Measurements from ENCODE around the gene TWF1.
A peak's percentile ranks its signal among the peaks of the same experiment; 100 is the strongest.
"Not testable (repeated sequence)": the region's sequence is repeated elsewhere in the genome, so short reads cannot be mapped to it uniquely, and the experiment has no call there.

The TWF1 gene

GRCh38 chr12:43807386-43807785 is 1.3 kb upstream of the TWF1 start:
- DNase-seq = no peak

DNA sequence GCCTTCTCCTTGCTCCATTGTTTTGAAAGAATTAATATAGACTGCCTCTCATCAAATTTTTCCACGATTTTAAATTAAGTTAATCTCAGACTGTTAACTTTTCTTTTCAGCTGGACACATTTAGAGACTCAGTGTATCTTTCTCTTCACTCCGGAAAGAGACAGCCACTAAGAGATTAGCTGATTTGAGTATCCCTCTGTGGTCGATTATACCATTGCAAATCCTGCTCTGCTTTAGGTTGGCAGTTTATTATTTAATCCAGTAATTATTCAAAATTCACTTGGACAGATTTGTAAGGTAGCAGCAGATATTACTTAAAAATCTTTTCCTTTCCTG is 588 bp upstream of the TWF1 start:
- no peak for DNase-seq

GRCh38 chr12:43805149-43805859 is 813 bp downstream of the TWF1 start:
- peak; percentile 7 for DNase-seq

DNA sequence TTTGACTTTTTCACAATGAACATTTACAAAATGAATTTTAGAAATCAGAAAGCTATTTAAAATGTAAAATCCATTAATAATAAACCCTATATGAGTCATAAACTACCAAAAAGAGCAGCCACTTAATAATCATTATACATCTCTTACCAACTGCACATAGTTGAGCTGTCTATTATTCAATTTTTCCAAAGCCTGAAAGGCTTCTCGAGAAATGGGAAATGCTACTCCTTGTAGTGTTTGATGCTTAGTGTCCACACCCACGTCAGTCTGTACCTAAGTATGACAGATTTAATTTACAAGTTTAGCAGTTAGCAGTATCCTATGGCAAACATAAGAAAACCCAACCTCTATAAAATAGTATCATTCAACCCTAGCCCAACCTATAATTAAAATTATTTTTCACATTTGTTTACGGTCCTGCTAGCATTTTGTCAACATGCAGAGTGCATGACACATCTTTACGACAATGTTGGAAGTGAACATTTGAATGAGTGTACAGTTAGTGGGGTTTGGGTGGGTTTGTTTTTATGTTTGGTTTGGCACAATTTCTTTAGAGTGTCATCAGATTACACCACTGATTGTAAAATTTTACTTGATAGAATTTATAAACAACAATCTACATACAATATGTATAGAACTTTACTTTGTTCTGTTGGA is 8.4 kb downstream of the TWF1 start:
- no peak for DNase-seq

DNA sequence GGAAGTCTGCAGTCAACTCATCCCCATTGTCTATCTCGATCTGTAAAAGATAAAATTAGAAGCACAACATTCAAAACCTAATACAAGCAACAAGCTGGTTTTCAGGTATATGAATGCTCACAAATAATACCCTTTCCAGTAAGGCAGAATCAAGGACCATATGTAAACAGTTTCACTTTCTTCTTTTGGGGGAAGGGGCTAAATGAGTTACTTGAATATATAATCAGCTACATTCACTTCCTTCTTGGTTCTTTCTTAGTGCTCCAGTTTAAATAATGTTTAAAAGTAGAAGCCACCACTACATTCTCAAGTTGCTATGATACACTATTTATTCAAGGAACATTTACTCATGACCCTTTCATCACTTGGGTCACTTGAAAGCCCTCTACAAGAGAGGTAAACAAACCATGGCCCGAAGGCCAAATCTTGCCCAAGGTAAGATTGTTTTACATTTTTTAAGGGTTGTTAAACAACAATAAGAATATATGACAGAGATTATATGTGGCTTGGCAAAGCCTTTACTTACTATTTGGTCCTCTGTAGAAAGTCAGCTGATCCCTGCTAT is 10.3 kb downstream of the TWF1 start:
- no peak for DNase-seq

- DNase-seq = no peak
These were observed 16.2 kb downstream of the TWF1 start for GRCh38 chr12:43789941-43790340.

GRCh38 chr12:43786899-43787693 is 19.0 kb downstream of the TWF1 start:
- DNase-seq = no peak

DNA sequence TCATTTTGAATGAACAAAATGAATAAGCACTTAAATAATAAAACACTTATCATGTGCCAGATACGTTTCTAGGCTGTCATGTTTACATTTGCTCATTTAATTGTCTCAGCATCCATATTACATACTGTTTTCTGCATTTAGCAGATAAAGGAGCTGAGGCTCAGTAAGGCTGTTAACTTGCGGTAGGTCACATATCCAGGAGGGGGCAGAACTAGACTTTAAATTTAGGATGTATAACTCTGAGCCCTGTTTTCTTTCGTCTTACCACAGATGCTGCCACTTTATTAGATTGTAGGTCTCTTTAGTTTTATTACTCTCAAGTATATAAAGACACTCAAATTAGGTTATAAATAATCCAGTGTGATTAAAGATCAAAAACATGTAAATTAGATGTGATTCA is 29.6 kb downstream of the TWF1 start:
- no peak for DNase-seq

GRCh38 chr12:43766291-43766690 is 39.8 kb downstream of the TWF1 start:
- no peak for DNase-seq

DNA sequence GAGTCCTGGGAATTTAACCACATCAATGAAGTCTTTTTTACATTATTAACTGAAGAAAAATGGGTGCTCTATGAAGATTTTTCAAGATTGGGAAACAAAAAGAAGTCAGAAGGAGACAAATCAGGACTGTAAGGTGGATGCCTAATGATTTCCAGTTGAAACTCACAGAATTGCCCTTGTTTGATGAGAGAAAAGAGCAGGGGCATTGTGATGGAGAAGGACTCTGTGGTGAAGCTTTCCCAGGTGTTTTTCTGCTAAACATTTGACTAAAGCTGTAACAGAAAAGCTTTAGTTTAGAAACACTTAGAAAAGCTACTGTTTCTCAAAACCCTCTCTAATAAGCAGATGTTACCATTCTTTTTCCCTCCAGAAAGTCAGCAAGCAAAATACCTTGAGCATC is 41.6 kb downstream of the TWF1 start:
- no peak for DNase-seq

DNA sequence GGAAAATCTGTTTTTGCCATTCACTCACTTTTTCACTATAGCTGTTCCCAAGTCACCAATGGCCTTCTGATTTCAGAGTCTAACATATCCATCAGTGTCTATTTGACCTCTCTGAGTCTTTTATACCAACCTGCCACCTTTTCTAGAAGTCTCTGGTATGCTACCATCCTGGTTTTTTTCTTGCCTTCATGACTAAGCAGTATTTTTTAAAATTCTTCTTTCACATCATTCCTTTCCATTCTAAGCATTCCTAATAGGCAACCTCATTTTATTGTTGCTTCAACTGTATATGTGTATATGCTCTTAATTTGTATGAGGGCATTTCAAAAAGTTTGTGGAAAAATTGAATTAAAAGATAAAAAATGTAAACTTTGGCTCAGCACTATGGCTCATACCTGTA is 42.3 kb downstream of the TWF1 start:
- no peak for DNase-seq

DNA sequence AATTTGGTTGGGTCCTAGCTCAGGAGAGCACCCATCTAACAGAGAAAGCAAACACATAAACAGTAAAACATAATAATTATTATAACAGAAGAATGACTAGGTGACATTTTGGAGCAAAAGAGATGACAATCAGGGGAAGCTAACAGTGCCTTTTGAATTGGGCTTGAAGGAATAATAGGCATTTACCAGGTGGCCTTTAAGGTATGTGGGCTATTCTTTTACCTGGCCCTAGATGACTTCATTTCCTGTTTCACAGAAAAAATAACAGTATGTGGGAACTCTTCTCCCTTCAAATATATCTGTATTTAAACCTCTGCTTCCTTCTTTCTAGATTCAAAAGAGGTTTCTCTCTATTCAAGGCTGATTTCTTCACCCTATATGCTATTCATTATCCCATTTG is 43.5 kb downstream of the TWF1 start:
- DNase-seq = no peak

DNA sequence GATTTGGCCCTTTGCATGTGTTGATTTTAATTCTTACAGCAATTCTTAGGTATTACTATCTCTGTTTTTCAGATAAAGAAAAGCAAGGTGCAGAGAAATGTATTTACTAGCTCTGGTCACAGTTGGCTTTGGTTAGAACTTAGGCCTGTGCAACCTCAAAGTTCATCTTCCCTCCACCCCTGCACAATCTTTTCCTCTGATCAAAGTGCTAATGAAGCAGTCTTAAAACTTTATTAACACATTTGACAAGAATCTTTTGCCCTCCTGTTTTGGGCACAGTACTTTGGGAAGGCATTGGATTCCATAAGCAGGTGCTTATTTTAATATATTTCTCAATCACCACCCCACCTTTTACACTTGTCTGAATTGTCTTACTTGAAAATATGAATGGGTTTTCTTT is 44.6 kb downstream of the TWF1 start:
- DNase-seq = no peak

- no peak for DNase-seq
These were observed 45.7 kb downstream of the TWF1 start for GRCh38 chr12:43760396-43760795.

DNA sequence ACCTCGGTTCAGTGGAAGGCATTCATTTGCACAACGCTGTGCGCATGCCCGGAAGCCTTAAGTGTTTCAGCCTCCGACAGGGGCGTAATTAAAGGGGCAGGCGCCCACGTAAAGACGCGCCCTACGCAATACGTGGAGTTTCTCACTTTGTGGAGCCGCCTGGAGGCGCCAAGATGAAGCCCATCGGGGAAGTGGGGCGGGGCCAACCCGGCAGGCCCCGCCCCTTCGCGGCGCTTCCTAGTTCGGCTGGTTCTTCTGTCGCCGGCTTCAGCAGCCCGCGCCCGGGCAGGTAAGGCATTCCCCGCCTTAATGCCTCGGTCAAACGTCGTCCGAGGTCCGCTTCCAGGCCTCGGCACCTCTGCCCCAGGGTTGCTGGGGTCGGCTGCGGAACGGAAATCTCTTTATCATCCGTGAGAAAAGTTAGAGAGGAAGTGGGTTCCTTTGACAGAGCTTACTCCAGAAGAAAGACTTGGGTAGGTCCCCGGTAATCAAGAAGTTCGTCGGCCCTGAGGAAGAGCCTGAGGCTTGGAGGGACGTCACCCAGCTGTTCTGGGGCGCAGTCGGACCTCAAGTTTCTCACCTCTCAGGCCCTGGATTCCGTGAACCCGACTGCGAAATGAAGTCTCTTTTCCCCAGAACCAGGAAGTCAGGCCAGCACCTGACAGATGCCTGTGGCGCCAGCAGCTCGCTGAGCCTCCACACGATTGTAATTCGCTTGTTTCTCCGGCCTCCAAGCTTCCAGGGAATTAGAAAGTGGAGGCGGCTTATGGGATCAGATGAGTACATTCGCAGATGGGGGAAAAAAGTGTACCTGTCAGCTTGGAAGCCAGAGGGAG is 47.2 kb downstream of the TWF1 start, which contains the start of the genes IRAK4 and PUS7L:
Gene IRAK4 (plus strand): TSS at position 224 of the 836 bp plus-strand sequence. CDS start 9,161 bp downstream, outside the sequence.
Gene PUS7L (minus strand): TSS at position 63 of the 836 bp plus-strand sequence. CDS start 3,545 bp downstream, outside the sequence.
- peak; percentile 94 for DNase-seq

DNA sequence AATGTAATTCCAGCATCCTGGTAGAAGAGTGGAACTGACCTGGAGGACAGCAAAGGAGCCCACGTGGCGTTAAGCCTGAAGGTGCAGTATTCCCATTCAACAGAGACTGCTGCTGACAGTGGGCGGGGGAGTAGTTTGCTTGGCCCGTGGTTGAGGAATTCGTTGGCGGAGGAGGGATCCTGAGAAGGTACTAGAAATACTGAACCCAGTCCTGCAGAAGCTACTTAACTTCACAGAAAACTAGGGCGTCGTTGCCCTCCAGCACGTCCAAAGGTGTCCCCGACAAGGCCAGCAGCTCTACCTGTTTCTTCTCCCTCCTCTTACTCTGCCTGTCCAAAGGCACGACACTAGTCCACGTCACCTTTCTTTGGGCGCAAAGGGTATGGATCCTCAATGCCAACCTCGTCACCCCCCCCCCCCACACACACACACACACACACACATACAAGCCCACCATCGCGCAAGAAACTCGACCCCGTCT is 47.8 kb downstream of the TWF1 start:
- DNase-seq = peak; percentile 83

- DNase-seq = no peak
These were observed 52.1 kb downstream of the TWF1 start for GRCh38 chr12:43754015-43754414.

DNA sequence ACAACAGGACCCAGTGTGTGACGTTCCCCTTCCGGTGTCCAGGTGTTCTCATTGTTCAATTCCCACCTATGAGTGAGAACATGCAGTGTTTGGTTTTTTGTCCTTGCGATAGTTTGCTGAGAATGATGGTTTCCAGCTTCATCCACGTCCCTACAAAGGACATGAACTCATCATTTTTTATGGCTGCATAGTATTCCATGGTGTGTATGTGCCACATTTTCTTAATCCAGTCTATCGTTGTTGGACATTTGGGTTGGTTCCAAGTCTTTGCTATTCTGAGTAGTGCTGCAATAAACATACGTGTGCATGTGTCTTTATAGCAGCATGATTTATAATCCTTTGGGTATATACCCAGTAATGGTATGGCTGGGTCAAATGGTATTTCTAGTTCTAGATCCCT is 54.8 kb downstream of the TWF1 start:
- DNase-seq = not testable (repeated sequence)

- no peak for DNase-seq
These were observed 55.3 kb downstream of the TWF1 start for GRCh38 chr12:43750814-43751213.

DNA sequence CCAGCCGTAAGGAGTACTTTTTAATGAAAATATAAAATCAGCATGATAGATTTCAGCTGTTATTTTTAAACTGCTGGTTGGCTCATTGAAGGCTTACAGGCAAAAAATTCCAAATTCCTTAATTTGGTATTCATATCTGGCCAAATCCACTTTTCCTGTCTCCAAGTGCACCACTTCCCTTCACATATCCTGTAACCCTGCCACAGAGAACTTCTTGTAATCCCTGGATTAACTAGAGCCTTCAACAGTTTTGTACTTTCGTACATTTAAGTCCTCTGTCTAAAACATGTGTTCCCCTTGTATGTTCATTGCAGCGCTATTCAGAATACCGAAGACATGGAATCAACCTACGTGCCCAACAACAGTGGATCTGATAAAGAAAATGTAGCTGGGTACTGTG is 57.1 kb downstream of the TWF1 start:
- no peak for DNase-seq

DNA sequence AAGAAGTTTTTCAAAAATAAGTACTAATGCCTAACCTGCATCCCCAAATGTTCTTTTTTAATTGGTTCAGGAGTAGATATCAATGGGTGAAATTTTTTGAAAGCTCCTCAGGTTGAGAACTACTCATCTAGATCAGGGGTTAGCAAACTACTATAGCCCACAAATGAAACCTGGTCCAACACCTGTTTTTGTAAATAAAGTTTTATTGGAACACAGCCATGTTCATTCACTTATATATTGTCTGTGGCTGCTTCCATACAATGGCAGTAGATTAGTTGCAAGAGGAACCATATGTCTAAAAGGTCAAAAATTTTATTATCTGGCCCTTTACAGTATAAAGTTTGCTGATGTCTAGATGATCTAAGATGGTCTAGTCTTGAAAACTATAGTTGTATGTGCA is 61.3 kb downstream of the TWF1 start:
- no peak for DNase-seq

Measured in right kidney (tissue), 1 donor.